OCI-LY7 (cell line): ENCODE results near the gene LDB3.

ENCODE experiments used
- CTCF ChIP-seq: fragments of 200-600 bp; sonication (generic); conservative IDR thresholded peaks from 2 replicates; pipeline ENCODE4 v1.5.1; 2014; ENCODE audit warnings: mild to moderate bottlenecking, antibody characterized with exemption, low read length, moderate library complexity, mixed read lengths
- EZH2phosphoT487 ChIP-seq: fragments of 200-600 bp; sonication (generic); IDR thresholded peaks from 2 replicates; pipeline ENCODE4 v1.6.1; 2018; ENCODE audit warnings: low read depth, borderline replicate concordance, mild to moderate bottlenecking, mixed run types, antibody characterized with exemption, low read length, moderate library complexity, mixed read lengths

DNA sequence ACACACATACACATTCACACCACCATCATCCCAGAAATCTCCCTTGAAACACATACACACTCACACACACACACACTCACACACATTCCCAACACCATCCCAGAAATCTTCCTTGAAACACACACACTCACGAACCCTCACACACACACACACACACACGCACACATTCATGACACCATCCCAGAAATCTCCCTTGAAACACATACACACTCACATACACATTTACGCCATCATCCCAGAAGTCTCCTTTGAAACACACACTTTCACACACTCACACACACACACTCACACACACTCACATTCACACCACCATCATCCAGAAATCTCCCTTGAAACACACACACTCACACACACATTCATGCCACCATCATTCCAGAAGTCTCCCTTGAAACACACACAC lies 14.3 kb upstream of the LDB3 start:
- no peak for TF ChIP-seq CTCF
- TF ChIP-seq EZH2phosphoT487 = no peak
